Erythroblast (primary cell): ENCODE data around the gene GNB3.

Experiments used
- DNase-seq, 2 experiments: peaks; one replicate each; lab custom pipeline; 2025; lab: John Stamatoyannopoulos, UW
- GATA1 ChIP-seq: IDR thresholded peaks from 2 replicates; pipeline ENCODE4 v1.6.1; 2011; ENCODE audit warnings: low read depth, mild to moderate bottlenecking, control low read depth, low read length, moderate library complexity
- POLR2A ChIP-seq: IDR thresholded peaks from 2 replicates; pipeline ENCODE4 v1.6.1; 2011; ENCODE audit warnings: mild to moderate bottlenecking, low read length

Gene GNB3

GRCh38 chr12:6827437-6827911 lies 13.3 kb upstream of the GNB3 start:
- DNase-seq: no peak
- TF ChIP-seq GATA1 (no peak), POLR2A (no peak)

GRCh38 chr12:6827982-6828780 lies 12.5 kb upstream of the GNB3 start, which contains the start of gene P3H3:
Gene P3H3, plus strand, starts transcription at chr12:6828407. Its CDS starts 34 bp downstream, at chr12:6828441.
- TF ChIP-seq POLR2A: no peak
- TF ChIP-seq GATA1: no peak
- no peak for DNase-seq

GRCh38 chr12:6828781-6829535 lies 11.8 kb upstream of the GNB3 start:
- no peak for TF ChIP-seq POLR2A
- no peak for TF ChIP-seq GATA1
- DNase-seq: no peak

DNA sequence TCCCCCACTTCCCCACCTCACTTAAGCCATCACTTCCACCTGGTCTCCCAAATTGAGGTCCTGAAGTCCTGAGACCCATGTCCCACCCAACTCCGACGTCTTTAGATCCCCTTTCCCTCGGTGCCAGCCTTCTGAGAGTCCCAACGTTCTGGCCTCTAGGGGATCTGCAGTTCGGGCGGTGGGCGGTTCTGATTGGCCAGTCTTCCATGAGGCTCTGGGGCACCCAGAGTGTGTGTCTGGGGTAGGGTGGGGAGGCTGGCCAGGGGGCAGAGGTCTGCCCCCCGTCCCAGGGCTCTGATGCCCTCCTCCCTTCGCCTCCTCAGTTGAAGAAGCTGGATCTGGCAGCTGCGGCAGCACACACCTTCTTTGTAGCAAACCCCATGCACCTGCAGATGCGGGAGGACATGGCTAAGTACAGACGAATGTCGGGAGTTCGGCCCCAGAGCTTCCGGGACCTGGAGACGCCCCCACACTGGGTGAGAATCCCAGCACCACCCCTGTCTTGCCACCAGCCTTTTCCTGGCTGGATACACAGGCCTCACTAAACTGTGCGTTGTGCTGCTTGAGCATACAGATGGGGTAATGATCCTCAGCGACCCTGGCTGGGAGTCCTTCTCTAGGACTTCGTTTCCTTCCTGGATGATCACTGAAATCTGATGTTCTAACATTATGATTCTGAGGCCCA lies 11.0 kb upstream of the GNB3 start:
- no peak for DNase-seq

DNA sequence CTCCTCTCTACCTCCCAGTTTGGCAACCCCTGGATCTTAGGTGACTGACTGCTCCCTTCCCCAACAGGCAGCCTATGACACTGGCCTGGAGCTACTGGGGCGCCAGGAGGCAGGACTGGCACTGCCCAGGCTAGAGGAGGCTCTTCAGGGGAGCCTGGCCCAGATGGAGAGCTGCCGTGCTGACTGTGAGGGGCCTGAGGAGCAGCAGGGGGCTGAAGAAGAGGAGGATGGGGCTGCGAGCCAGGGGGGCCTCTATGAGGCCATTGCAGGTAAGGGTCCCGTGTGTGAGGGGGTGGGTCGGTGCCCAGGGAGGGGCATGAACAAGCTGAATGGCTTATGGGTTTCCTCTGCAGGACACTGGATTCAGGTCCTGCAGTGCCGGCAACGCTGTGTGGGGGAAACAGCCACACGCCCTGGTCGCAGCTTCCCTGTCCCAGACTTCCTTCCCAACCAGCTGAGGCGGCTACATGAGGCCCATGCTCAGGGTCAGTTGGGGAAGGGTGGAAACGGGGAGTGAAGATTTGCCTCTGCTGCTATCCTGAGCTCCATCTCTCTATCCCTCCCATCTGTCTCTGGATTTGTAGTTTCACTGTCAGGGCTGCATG lies 10.3 kb upstream of the GNB3 start:
- DNase-seq: no peak
- TF ChIP-seq POLR2A (no peak), GATA1 (no peak)

More for the DNA sequence above, 11.0 kb upstream of the GNB3 start:
- TF ChIP-seq POLR2A: no peak
- no peak for TF ChIP-seq GATA1

GRCh38 chr12:6830999-6831398 lies 9.7 kb upstream of the GNB3 start:
- DNase-seq: no peak
- TF ChIP-seq GATA1: no peak
- no peak for TF ChIP-seq POLR2A

DNA sequence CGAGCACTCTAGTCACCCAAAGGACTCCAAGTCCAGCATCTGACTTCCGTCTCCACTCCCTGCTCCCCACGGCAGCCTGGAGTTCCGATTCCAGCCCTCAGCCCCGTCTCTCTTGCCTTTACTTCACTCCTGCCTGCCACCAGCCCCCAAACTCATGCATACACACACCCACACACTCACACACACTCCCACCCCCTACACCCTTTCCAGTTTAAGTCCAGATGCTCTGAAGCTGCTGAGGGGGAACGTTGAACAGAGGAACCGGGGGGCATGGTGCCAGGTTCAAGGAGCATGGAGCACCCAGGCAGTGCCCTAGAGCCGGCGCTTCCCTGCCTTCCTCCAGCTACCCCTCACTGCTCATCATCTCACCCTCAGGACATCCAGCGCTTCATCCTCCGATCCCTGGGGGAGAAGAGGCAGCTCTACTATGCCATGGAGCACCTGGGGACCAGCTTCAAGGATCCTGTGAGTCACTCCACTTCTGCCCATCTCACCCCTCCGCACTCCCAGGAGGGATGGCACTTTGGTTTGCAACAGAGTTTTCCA lies 9.2 kb upstream of the GNB3 start:
- no peak for DNase-seq
- no peak for TF ChIP-seq GATA1
- no peak for TF ChIP-seq POLR2A

DNA sequence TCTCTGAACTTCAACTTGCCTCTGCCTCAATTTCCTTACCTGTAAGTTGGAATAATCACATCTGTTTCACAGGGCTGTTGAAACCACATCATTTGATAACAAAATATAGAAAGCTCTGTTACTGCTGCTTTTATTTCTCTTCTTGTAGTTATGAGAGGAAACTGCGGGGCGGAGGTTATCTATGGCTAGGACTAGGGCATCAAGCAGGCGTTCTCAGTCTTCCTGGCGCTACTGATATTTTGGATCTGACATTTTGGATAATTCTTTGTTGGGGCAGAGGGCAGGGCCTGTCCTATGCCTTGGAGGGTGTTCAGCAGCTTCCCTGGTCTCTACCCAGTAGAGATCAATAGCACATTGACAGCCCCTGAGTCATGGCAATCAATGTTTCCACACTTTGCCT lies 8.6 kb upstream of the GNB3 start:
- TF ChIP-seq POLR2A (no peak), GATA1 (no peak)
- no peak for DNase-seq

GRCh38 chr12:6833189-6833890 lies 7.4 kb upstream of the GNB3 start:
- DNase-seq: no peak
- TF ChIP-seq POLR2A (no peak), GATA1 (no peak)

DNA sequence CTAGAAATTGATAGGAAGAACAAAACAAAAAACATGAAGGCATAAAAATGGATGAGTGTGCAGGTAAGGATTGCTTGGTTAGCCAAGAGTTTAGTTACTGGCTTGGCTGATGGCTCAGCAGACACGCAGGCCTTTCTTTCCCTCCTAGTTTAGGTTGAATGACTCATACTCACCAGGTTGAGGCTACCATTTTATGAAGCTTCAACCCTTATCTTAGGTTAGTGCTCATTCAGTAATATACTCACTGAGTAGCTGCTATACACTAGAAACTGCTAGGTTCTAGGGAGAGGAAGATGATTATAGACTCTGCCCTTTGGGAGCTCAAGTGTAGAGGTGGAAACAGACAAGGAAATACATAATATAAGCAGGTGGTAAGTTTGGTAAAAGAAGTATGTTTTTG lies 6.5 kb upstream of the GNB3 start:
- no peak for TF ChIP-seq GATA1
- no peak for TF ChIP-seq POLR2A
- no peak for DNase-seq

GRCh38 chr12:6834873-6835272 lies 5.9 kb upstream of the GNB3 start:
- no peak for DNase-seq
- TF ChIP-seq GATA1: no peak
- TF ChIP-seq POLR2A: no peak

GRCh38 chr12:6836851-6837250 lies 3.9 kb upstream of the GNB3 start:
- no peak for TF ChIP-seq GATA1
- no peak for TF ChIP-seq POLR2A
- no peak for DNase-seq
